ENCODE results near the gene RNPC3. TPM values are rescaled to one million over a fixed set of nuclear protein-coding genes. Genes with fewer than 3 reads are reported as not detected.

RNPC3 gene, protein sequence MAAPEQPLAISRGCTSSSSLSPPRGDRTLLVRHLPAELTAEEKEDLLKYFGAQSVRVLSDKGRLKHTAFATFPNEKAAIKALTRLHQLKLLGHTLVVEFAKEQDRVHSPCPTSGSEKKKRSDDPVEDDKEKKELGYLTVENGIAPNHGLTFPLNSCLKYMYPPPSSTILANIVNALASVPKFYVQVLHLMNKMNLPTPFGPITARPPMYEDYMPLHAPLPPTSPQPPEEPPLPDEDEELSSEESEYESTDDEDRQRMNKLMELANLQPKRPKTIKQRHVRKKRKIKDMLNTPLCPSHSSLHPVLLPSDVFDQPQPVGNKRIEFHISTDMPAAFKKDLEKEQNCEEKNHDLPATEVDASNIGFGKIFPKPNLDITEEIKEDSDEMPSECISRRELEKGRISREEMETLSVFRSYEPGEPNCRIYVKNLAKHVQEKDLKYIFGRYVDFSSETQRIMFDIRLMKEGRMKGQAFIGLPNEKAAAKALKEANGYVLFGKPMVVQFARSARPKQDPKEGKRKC
- 4.4 TPM in 2 replicates for total RNA-seq (2014; rRNA removed; shearing (Covaris generic))
- polyA plus RNA-seq (2016; fragmentation: Nextera tagmentation; extraction: Ambion mirVana): 6.8 and 8.1 TPM in 2 replicates

GRCh38 chr1:103525607-103526507 lies at the start of gene RNPC3:
TSS of gene RNPC3 (plus strand) at chr1:103525699. CDS start at chr1:103526071, 372 bp downstream.
- Histone ChIP-seq H3K9me3 (ENCODE audit: low read depth) (no peaks in the 10 kb centered on the region), H3K4me2 (ENCODE audit: unreplicated experiment) (peak within 1 kb of the TSS; percentile 98), H3K36me3 (ENCODE audit: low read depth) (no peaks in the 10 kb centered on the region), H4K20me1 (ENCODE audit: insufficient read depth) (no peaks in the 10 kb centered on the region), H3K9ac (peak within 1 kb of the TSS; percentile 95), H3K4me3 (peak within 1 kb of the TSS; percentile 92), H3K9me2 (ENCODE audit: insufficient read depth) (no peaks in the 10 kb centered on the region), H3F3A (ENCODE audit: insufficient read depth) (0 out of 2 replicates have a peak, but pooled peaks cover 7% of the 10 kb centered on the region), H3K27ac (peak within 1 kb of the TSS; percentile 94), H3K27me3 (replicated peaks; ENCODE audit: insufficient read depth) (no peaks in the 10 kb centered on the region), H2AFZ (peak within 1 kb of the TSS; percentile 98), H3K4me1 (ENCODE audit: insufficient read depth) (peaks cover 14% of the 10 kb centered on the region), H3K79me2 (ENCODE audit: insufficient read depth) (peaks cover 47% of the 10 kb centered on the region)
- in situ Hi-C loops (cut with MboI): no loop called here
- TF ChIP-seq EZH2 (IDR thresholded peaks at IDR 0.05; ENCODE audit: insufficient read depth, poor library complexity, severe bottlenecking) (no peak), EZH2phosphoT487 (IDR thresholded peaks at IDR 0.05; ENCODE audit: insufficient read depth, low read depth) (no peak)
- DNase-seq: peak; percentile 94
- 1% methylated on average over 43 to 53 of the region's 62 CpGs for WGBS, 2 experiments (ENCODE audit: low coverage in 1 of 2, low lambda C conversion rate in 2 of 2, missing lambda C conversion rate in 2 of 2)

- Histone ChIP-seq H3K79me2 (ENCODE audit: insufficient read depth) (no peaks in the 10 kb centered on the region), H3K27ac (no peak overlapping the region), H3K36me3 (ENCODE audit: low read depth) (no peaks in the 10 kb centered on the region), H4K20me1 (ENCODE audit: insufficient read depth) (no peaks in the 10 kb centered on the region), H2AFZ (no peak overlapping the region), H3K9me3 (ENCODE audit: low read depth) (no peaks in the 10 kb centered on the region), H3K27me3 (replicated peaks; ENCODE audit: insufficient read depth) (no peaks in the 10 kb centered on the region), H3K9ac (no peak overlapping the region), H3K4me1 (ENCODE audit: insufficient read depth) (no peaks in the 10 kb centered on the region), H3K4me2 (ENCODE audit: unreplicated experiment) (no peak overlapping the region), H3F3A (ENCODE audit: insufficient read depth) (no peaks in the 10 kb centered on the region), H3K4me3 (no peak overlapping the region), H3K9me2 (ENCODE audit: insufficient read depth) (no peaks in the 10 kb centered on the region)
- in situ Hi-C loops (cut with MboI): no loop called here
- no peak for DNase-seq
- TF ChIP-seq EZH2phosphoT487 (IDR thresholded peaks at IDR 0.05; ENCODE audit: insufficient read depth, low read depth) (no peak), EZH2 (IDR thresholded peaks at IDR 0.05; ENCODE audit: insufficient read depth, poor library complexity, severe bottlenecking) (no peak)
These were observed 48.4 kb upstream of the RNPC3 start for GRCh38 chr1:103477101-103477500.

- in situ Hi-C loops (cut with MboI): no loop called here
These were observed 35.6 kb upstream of the RNPC3 start for GRCh38 chr1:103489935-103490334.

DNA sequence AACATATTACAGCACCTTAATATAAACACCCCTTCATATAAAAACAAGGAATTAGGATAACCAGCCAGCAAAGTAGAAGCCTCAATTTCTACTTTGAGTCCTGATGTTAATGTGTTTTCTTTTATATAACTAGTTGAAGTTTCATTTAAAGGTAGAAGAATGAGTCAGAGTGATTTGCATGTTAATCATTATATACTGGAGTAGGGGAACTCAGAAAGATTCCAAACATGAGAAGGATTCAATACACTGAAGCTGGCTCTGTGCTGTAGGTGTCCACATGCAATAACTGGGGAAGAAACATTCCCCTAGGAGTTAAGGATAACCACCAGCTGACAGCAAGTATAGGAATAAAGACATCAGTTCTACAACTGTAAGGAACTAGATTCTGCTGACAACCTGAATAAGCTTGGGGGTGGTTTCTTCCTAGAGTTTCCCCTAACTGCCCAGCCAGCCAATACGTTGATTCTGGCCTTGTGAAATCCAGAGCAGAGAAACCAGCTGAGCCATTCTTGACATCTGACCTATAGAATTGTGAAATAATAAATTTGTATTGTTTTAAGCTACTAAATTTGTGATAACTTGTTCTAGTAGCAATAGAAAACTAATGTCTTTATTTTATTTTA lies 33.4 kb upstream of the RNPC3 start:
- Histone ChIP-seq H3K9me2 (ENCODE audit: insufficient read depth) (peaks cover 4% of the 10 kb centered on the region; the same call in 1 of the 2 replicates), H3K9me3 (ENCODE audit: low read depth) (no peaks in the 10 kb centered on the region), H3K4me2 (ENCODE audit: unreplicated experiment) (no peak overlapping the region), H4K20me1 (ENCODE audit: insufficient read depth) (no peaks in the 10 kb centered on the region), H3K79me2 (ENCODE audit: insufficient read depth) (no peaks in the 10 kb centered on the region), H3K4me1 (ENCODE audit: insufficient read depth) (peaks cover 7% of the 10 kb centered on the region; the same call in 1 of the 2 replicates), H3K36me3 (ENCODE audit: low read depth) (no peaks in the 10 kb centered on the region), H3K9ac (no peak overlapping the region), H3F3A (ENCODE audit: insufficient read depth) (peaks cover 4% of the 10 kb centered on the region; the same call in 1 of the 2 replicates), H2AFZ (no peak overlapping the region), H3K27me3 (replicated peaks; ENCODE audit: insufficient read depth) (no peaks in the 10 kb centered on the region), H3K27ac (no peak overlapping the region), H3K4me3 (no peak overlapping the region)
- in situ Hi-C loops (cut with MboI): no loop called here
- no peak for TF ChIP-seq EZH2phosphoT487 (IDR thresholded peaks at IDR 0.05; ENCODE audit: insufficient read depth, low read depth)
- TF ChIP-seq EZH2 (IDR thresholded peaks at IDR 0.05; ENCODE audit: insufficient read depth, poor library complexity, severe bottlenecking): no peak
- 61 to 81% methylated on average over 1 of the region's 1 CpG for WGBS, 2 experiments (ENCODE audit: low coverage in 1 of 2, low lambda C conversion rate in 2 of 2, missing lambda C conversion rate in 2 of 2)
- DNase-seq: no peak

More at GRCh38 chr1:103489935-103490334, 35.6 kb upstream of the RNPC3 start:
- no peak for TF ChIP-seq EZH2phosphoT487 (IDR thresholded peaks at IDR 0.05; ENCODE audit: insufficient read depth, low read depth)
- TF ChIP-seq EZH2 (IDR thresholded peaks at IDR 0.05; ENCODE audit: insufficient read depth, poor library complexity, severe bottlenecking): no peak
- no peaks in the 10 kb centered on the region for H3K79me2 ChIP-seq (ENCODE audit: insufficient read depth)
- H3K9me3 ChIP-seq (ENCODE audit: low read depth): no peaks in the 10 kb centered on the region
- no peak overlapping the region for H3K4me2 ChIP-seq (ENCODE audit: unreplicated experiment)
- no peaks in the 10 kb centered on the region for H3K27me3 ChIP-seq (replicated peaks; ENCODE audit: insufficient read depth)
- no peaks in the 10 kb centered on the region for H3K36me3 ChIP-seq (ENCODE audit: low read depth)
- peak; percentile 15 for DNase-seq
- H3K9ac ChIP-seq: no peak overlapping the region
- no peaks in the 10 kb centered on the region for H3F3A ChIP-seq (ENCODE audit: insufficient read depth)
- H3K4me3 ChIP-seq: no peak overlapping the region
- no peaks in the 10 kb centered on the region for H3K4me1 ChIP-seq (ENCODE audit: insufficient read depth)
- H3K27ac ChIP-seq: no peak overlapping the region
- H3K9me2 ChIP-seq (ENCODE audit: insufficient read depth): no peaks in the 10 kb centered on the region
- H2AFZ ChIP-seq: no peak overlapping the region
- H4K20me1 ChIP-seq (ENCODE audit: insufficient read depth): no peaks in the 10 kb centered on the region

Data from GM23248 (cell line).